Measurements from ENCODE around the gene CCSER1.
"Not testable (repeated sequence)": the region's sequence is repeated elsewhere in the genome, so short reads cannot be mapped to it uniquely, and the experiment has no call there.

Gene CCSER1

GRCh38 chr4:91611782-91612181 is 1484.6 kb downstream of the CCSER1 start:
- in situ Hi-C loops (cut with HindIII; ENCODE audit: low sequenced_read_pairs): no loop called here

GRCh38 chr4:91620952-91621351 is 1493.8 kb downstream of the CCSER1 start:
- in situ Hi-C loops (cut with HindIII; ENCODE audit: low sequenced_read_pairs): no loop called here

GRCh38 chr4:91621446-91621845 is 1494.3 kb downstream of the CCSER1 start:
- in situ Hi-C loops (cut with HindIII; ENCODE audit: low sequenced_read_pairs): no loop called here

GRCh38 chr4:91622925-91623602 is 1495.9 kb downstream of the CCSER1 start:
- in situ Hi-C loops (cut with HindIII; ENCODE audit: low sequenced_read_pairs): no loop called here

GRCh38 chr4:91623603-91623967 is 1496.4 kb downstream of the CCSER1 start:
- in situ Hi-C loops (cut with HindIII; ENCODE audit: low sequenced_read_pairs): not testable (repeated sequence)

GRCh38 chr4:91630054-91630453 is 1502.9 kb downstream of the CCSER1 start:
- in situ Hi-C loops (cut with HindIII; ENCODE audit: low sequenced_read_pairs): no loop called here

- in situ Hi-C loops (cut with HindIII; ENCODE audit: low sequenced_read_pairs): no loop called here
Measured at GRCh38 chr4:91630764-91631163, 1503.6 kb downstream of the CCSER1 start.

GRCh38 chr4:91631335-91631734 is 1504.1 kb downstream of the CCSER1 start:
- in situ Hi-C loops (cut with HindIII; ENCODE audit: low sequenced_read_pairs): no loop called here

- in situ Hi-C loops (cut with HindIII; ENCODE audit: low sequenced_read_pairs): no loop called here
Measured at GRCh38 chr4:91636083-91636482, 1508.9 kb downstream of the CCSER1 start.

Data from endothelial cell of hepatic sinusoid (primary cell).